Activated CD4-positive, alpha-beta T cell treated with anti-CD3 and anti-CD28 coated beads for 1 hour (primary cell): Measurements from ENCODE around the gene FAH.
"Not testable (repeated sequence)": the region's sequence is repeated elsewhere in the genome, so short reads cannot be mapped to it uniquely, and the experiment has no call there.

Experiments used
- DNase-seq: peaks from one replicate; pipeline ENCODE4 v3.0.0-alpha.2; 2020

The FAH gene

GRCh38 chr15:80152180-80152895, 461 bp upstream of the FAH start:
- peak; percentile 77 for DNase-seq

GRCh38 chr15:80153900-80154299, 1.1 kb downstream of the FAH start:
- DNase-seq: no peak

- DNase-seq: no peak
Observed at GRCh38 chr15:80154336-80154735, 1.5 kb downstream of the FAH start.

GRCh38 chr15:80155001-80155377, 2.2 kb downstream of the FAH start:
- DNase-seq: no peak

- DNase-seq: not testable (repeated sequence)
Observed at GRCh38 chr15:80155378-80156175, 2.8 kb downstream of the FAH start.

GRCh38 chr15:80156176-80156720, 3.4 kb downstream of the FAH start:
- DNase-seq: no peak

GRCh38 chr15:80157215-80157614, 4.4 kb downstream of the FAH start:
- DNase-seq: no peak

GRCh38 chr15:80159301-80159700, 6.5 kb downstream of the FAH start:
- DNase-seq: no peak

GRCh38 chr15:80159811-80160569, 7.2 kb downstream of the FAH start:
- DNase-seq: no peak

- DNase-seq: no peak
Observed at GRCh38 chr15:80160570-80161156, 7.9 kb downstream of the FAH start.

- DNase-seq: no peak
Observed at GRCh38 chr15:80161468-80162016, 8.7 kb downstream of the FAH start.

- no peak for DNase-seq
Observed at GRCh38 chr15:80162059-80162554, 9.3 kb downstream of the FAH start.

GRCh38 chr15:80163217-80163616, 10.4 kb downstream of the FAH start:
- DNase-seq: no peak

- DNase-seq: no peak
Observed at GRCh38 chr15:80163897-80164296, 11.1 kb downstream of the FAH start.

GRCh38 chr15:80167936-80168335, 15.1 kb downstream of the FAH start:
- no peak for DNase-seq

GRCh38 chr15:80168421-80168820, 15.6 kb downstream of the FAH start:
- DNase-seq: no peak

- DNase-seq: no peak
Observed at GRCh38 chr15:80169768-80170357, 17.1 kb downstream of the FAH start.

- DNase-seq: no peak
Observed at GRCh38 chr15:80170596-80170995, 17.8 kb downstream of the FAH start.

GRCh38 chr15:80171787-80172186, 19.0 kb downstream of the FAH start:
- DNase-seq: no peak

GRCh38 chr15:80172401-80172800, 19.6 kb downstream of the FAH start:
- DNase-seq: no peak

GRCh38 chr15:80173022-80173759, 20.4 kb downstream of the FAH start:
- DNase-seq: peak; percentile 54
